ENCODE data around the gene POLR3H.
A peak's percentile ranks its signal among the peaks of the same experiment; 100 is the strongest.

DNA sequence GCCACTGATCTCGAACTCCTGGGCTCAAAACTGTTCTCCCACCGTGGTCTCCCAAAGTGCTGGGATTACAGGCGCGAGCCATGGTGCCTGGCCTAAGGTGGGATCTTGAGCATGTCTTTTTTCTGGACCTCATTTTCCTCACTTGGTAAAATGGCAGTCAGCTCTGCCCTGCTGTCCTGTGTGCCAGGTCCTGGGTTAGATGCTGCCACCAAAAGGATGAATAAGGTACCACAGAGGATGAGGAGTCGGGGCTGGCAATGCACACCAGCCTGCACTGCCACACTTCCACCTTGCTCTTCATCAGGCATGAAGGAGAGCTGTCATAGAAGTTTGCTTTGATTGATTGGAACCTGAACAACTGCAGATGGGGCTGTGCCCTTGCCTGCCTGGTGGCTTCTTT is 43.1 kb downstream of the POLR3H start:
- TF ChIP-seq CTCF (optimal IDR thresholded peaks at IDR 0.05 in 1 of 3, IDR thresholded peaks at IDR 0.05 in 1 of 3, conservative IDR thresholded peaks at IDR 0.05 in 1 of 3; ENCODE audit: extremely low read depth in 1 of 3, insufficient read depth in 2 of 3, low read length in 3 of 3) = peak; percentile 20 to 67 (median 41)
- no peak for TF ChIP-seq EZH2 (IDR thresholded peaks at IDR 0.05; ENCODE audit: low read length)
